Measurements from ENCODE around the gene AP4B1. TPM values are rescaled to one million over a fixed set of nuclear protein-coding genes. Genes with fewer than 3 reads are reported as not detected.

The AP4B1 gene
- total and polyA plus RNA-seq, 9 of the 15 experiments (the other 6 are each of a cell fraction or from before 2014, with no cell fraction given): 15.8 to 36.5 (median 24.6) TPM

DNA sequence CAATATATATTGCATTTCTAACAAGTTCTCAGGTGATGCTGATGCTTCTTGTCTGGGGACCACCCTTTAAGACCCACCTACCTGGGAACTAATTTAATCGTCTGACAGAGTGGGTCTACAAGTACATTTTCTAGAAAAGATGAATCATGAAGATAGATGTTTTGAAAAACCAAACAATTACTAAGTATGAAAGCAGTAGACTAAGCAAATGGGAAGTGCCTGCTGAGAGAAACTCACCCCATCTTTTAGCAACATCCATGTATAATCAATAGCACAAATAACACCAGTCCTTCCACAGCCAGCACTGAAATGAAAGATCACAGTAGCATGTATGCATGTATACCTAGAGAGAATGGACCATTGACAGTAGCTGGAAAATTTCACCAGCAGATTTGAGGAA lies 50.4 kb downstream of the AP4B1 start:
- H3K9ac ChIP-seq (ENCODE audit: insufficient read depth in 1 of 2, low read depth in 2 of 2, low read length in 2 of 2): no peak overlapping the region
- in situ Hi-C loops (cut with MboI): no loop called here
- no peak for DNase-seq (ENCODE audit: extremely low read depth in 1 of 4, low spot score in 3 of 4)
- H3K4me2 ChIP-seq (ENCODE audit: insufficient read depth, low read length): no peak overlapping the region
- TF ChIP-seq HIVEP1 (CRISPR knock-in tag; IDR thresholded peaks at IDR 0.05): no peak
- TF ChIP-seq HNRNPK (IDR thresholded peaks at IDR 0.05; ENCODE audit: low read depth, low read length, poor library complexity, severe bottlenecking): no peak
- TF ChIP-seq ZNF224 (CRISPR knock-in tag; IDR thresholded peaks at IDR 0.05): no peak
- no peak for TF ChIP-seq KLF16 (IDR thresholded peaks at IDR 0.05)
- TF ChIP-seq, protein P1, sequence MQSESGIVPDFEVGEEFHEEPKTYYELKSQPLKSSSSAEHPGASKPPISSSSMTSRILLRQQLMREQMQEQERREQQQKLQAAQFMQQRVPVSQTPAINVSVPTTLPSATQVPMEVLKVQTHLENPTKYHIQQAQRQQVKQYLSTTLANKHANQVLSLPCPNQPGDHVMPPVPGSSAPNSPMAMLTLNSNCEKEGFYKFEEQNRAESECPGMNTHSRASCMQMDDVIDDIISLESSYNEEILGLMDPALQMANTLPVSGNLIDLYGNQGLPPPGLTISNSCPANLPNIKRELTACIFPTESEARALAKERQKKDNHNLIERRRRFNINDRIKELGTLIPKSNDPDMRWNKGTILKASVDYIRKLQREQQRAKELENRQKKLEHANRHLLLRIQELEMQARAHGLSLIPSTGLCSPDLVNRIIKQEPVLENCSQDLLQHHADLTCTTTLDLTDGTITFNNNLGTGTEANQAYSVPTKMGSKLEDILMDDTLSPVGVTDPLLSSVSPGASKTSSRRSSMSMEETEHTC (IDR thresholded peaks at IDR 0.05): no peak
- TF ChIP-seq ZNF384 (IDR thresholded peaks at IDR 0.05; ENCODE audit: low read depth, low read length): no peak
- TF ChIP-seq LEF1 (IDR thresholded peaks at IDR 0.05): no peak
- TF ChIP-seq TAF9B (IDR thresholded peaks at IDR 0.05; ENCODE audit: partially characterized antibody): no peak
- no peak for TF ChIP-seq TCF15 (CRISPR knock-in tag; IDR thresholded peaks at IDR 0.05)
- TF ChIP-seq E2F5 (CRISPR knock-in tag; IDR thresholded peaks at IDR 0.05): no peak
- no peak for TF ChIP-seq NR2F6 (CRISPR knock-in tag; IDR thresholded peaks at IDR 0.05)
- no peak for TF ChIP-seq KAT8 (IDR thresholded peaks at IDR 0.05; ENCODE audit: low read depth)
- TF ChIP-seq DNMT1 (IDR thresholded peaks at IDR 0.05): no peak
- TF ChIP-seq HCFC1 (IDR thresholded peaks at IDR 0.05; ENCODE audit: low read depth, low read length): no peak
- TF ChIP-seq C11orf30 (IDR thresholded peaks at IDR 0.05; ENCODE audit: low read depth): no peak
- TF ChIP-seq ZNF398 (CRISPR knock-in tag; IDR thresholded peaks at IDR 0.05): no peak
- TF ChIP-seq ZNF584 (CRISPR knock-in tag; IDR thresholded peaks at IDR 0.05; ENCODE audit: low read depth): no peak
- TF ChIP-seq ZNF395 (CRISPR knock-in tag; IDR thresholded peaks at IDR 0.05): no peak
- no peak for TF ChIP-seq BMI1 (IDR thresholded peaks at IDR 0.05; ENCODE audit: low read length)
- peaks cover 0 to 6% of the 10 kb centered on the region in 2 experiments; a peak in 1 of 5 replicates for H3K4me1 ChIP-seq (replicated peaks in 1 of 2; ENCODE audit: control insufficient read depth in 2 of 2, insufficient read depth in 2 of 2, low read length in 2 of 2)
- no peaks in the 10 kb centered on the region for H3K9me3 ChIP-seq (replicated peaks; ENCODE audit: control insufficient read depth, insufficient read depth, low read depth, low read length)
- no peaks in the 10 kb centered on the region for H3K36me3 ChIP-seq (ENCODE audit: control insufficient read depth, insufficient read depth, low read length)
- POLR2A ChIA-PET: no interaction called here
- no peaks in the 10 kb centered on the region for H3K9me1 ChIP-seq (ENCODE audit: control insufficient read depth, insufficient read depth, low read length)
- H3K27me3 ChIP-seq (ENCODE audit: control insufficient read depth in 2 of 2, insufficient read depth in 2 of 2, low read length in 2 of 2): no peaks in the 10 kb centered on the region
- H3K4me3 ChIP-seq: no peak overlapping the region
- ATAC-seq: no peak
- no TSS peak for BruUV-seq (replicated peaks)
- no peak overlapping the region for H3K27ac ChIP-seq (ENCODE audit: extremely low read depth, low read depth, low read length)
- 29% methylated on average over 1 of the region's 1 CpG for WGBS (ENCODE audit: insufficient coverage, low coverage, missing lambda C conversion rate)
- no peak overlapping the region for H2AFZ ChIP-seq (ENCODE audit: low read depth, low read length)
- FAIRE-seq: no peak
- CTCF ChIA-PET (ENCODE audit: low intra/inter-chr PET ratio): no interaction called here
- H4K20me1 ChIP-seq (replicated peaks; ENCODE audit: control insufficient read depth, insufficient read depth, low read length): no peaks in the 10 kb centered on the region
- intact Hi-C loops (cut with micrococcal nuclease): no loop called here
- no peaks in the 10 kb centered on the region for H3K79me2 ChIP-seq (ENCODE audit: control insufficient read depth, insufficient read depth, low read length)

Measured in K562 (cell line).